Hepatocyte (in vitro differentiated cells): ENCODE measurements around the gene CDCP1. TPM values are rescaled to one million over a fixed set of nuclear protein-coding genes. Genes with fewer than 3 reads are reported as not detected.

Experiments used
- DNase-seq: peaks from one replicate; pipeline ENCODE4 v3.0.0-alpha.2; 2016; ENCODE audit warnings: low spot score
- H2AFZ ChIP-seq: fragments of 200-600 bp; sonication (generic); 2 replicates; pipeline ENCODE4 v1.6.0; 2016; ENCODE audit warnings: antibody characterized with exemption, mild to moderate bottlenecking
- H3K27ac ChIP-seq: fragments of 200-600 bp; sonication (generic); 2 replicates; pipeline ENCODE4 v1.5.1; 2016; ENCODE audit warnings: mild to moderate bottlenecking
- H3K27me3 ChIP-seq: fragments of 200-600 bp; sonication (generic); 2 replicates; pipeline ENCODE4 v1.6.1; 2016
- H3K36me3 ChIP-seq: fragments of 200-600 bp; sonication (generic); replicated peaks from 2 replicates; pipeline ENCODE4 v1.5.1; 2016; ENCODE audit warnings: low read depth; ENCODE audit not compliant: insufficient read depth
- H3K4me1 ChIP-seq: fragments of 200-600 bp; sonication (generic); 2 replicates; pipeline ENCODE4 v1.5.1; 2016; ENCODE audit warnings: mild to moderate bottlenecking, moderate library complexity; ENCODE audit not compliant: insufficient read depth
- H3K4me2 ChIP-seq: fragments of 200-600 bp; sonication (generic); 2 replicates; pipeline ENCODE4 v1.6.0; 2016
- H3K4me3 ChIP-seq: fragments of 200-600 bp; sonication (generic); 2 replicates; pipeline ENCODE4 v1.5.1; 2016; ENCODE audit warnings: mild to moderate bottlenecking
- H3K79me2 ChIP-seq: fragments of 200-600 bp; sonication (generic); 2 replicates; pipeline ENCODE4 v1.6.0; 2017; ENCODE audit warnings: mild to moderate bottlenecking
- H3K9me2 ChIP-seq: fragments of 200-600 bp; sonication (generic); replicated peaks from 2 replicates; pipeline ENCODE4 v1.6.0; 2017; ENCODE audit warnings: mild to moderate bottlenecking; ENCODE audit not compliant: insufficient read depth
- H3K9me3 ChIP-seq: fragments of 200-600 bp; sonication (generic); 2 replicates; pipeline ENCODE4 v1.5.1; 2016; ENCODE audit warnings: low read depth, mild to moderate bottlenecking
- H4K20me1 ChIP-seq: fragments of 200-600 bp; sonication (generic); 2 replicates; pipeline ENCODE4 v1.6.0; 2016; ENCODE audit warnings: mild to moderate bottlenecking; ENCODE audit not compliant: insufficient read depth, poor library complexity, severe bottlenecking
- CTCF ChIP-seq: fragments of 200-600 bp; sonication (generic); IDR thresholded peaks from 2 replicates; pipeline ENCODE4 v1.5.1; 2016; ENCODE audit warnings: antibody characterized with exemption, mild to moderate bottlenecking; ENCODE audit not compliant: poor library complexity
- EZH2 ChIP-seq: fragments of 200-600 bp; sonication (generic); IDR thresholded peaks from 2 replicates; pipeline ENCODE4 v1.6.1; 2016; ENCODE audit warnings: antibody characterized with exemption, mild to moderate bottlenecking, borderline replicate concordance
- EZH2phosphoT487 ChIP-seq: fragments of 200-600 bp; sonication (generic); IDR thresholded peaks from one replicate; pipeline ENCODE4 v1.6.1; 2018; ENCODE audit warnings: antibody characterized with exemption, mild to moderate bottlenecking, low read depth, moderate library complexity; ENCODE audit not compliant: unreplicated experiment, severe bottlenecking
- WGBS: methylation state at CpG from one replicate; pipeline ENCODE4 v1.1.6; 2016; ENCODE audit warnings: low lambda C conversion rate; ENCODE audit errors: missing lambda C conversion rate; 5-methylcytosine and 5-hydroxymethylcytosine counted together
- polyA plus RNA-seq: library from polyadenylated mRNA; unstranded; fragments of >200 nt; fragmentation: Nextera tagmentation; extraction: Ambion mirVana; gene quantifications from 2 replicates; pipeline ENCODE4 v1.2.1, GENCODE V29; 2016
- total RNA-seq: library from RNA; depleted of rRNA; stranded (reverse); fragments of >200 nt; gene quantifications from 2 replicates; pipeline ENCODE4 v1.2.3, GENCODE V29; 2014

Gene CDCP1
- total and polyA plus RNA-seq, 2 experiments from 2014 or later: 4.8 to 7.0 TPM

DNA sequence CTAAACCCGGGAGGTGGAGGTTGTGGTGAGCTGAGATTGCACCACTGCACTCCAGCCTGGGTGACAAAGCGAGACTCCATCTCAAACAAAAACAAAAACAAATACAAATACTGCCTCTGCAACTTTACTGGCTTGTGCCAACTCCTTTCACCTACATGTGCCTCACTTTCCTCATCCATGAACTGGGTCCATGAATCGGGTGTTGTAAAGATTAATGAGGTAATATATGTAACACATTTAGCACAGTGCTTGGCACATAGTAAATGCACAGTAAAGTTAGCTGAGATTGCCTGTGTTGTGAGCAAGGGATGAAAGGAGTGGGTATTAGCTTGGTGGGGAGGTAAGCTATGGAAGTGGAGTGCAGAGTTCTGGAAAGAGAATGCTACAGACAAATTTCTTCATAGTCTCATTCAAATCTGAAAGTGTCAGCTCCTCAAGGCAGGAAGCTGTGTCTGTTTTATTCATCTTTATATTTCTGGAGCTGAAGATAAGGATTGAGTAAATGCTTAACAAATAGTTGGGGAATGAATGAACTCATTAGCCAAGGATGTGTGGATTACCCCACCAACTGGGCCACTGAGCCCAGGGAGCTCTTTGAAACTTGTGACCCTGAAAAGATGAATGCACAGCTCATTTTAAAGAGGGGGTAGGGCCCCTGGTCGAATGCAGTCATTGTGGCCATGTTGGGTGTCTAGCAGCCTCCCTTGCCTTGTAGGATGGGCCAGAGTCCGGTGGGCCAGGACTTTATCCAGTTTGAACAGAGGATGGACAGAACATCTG is 7.7 kb upstream of the CDCP1 start:
- DNase-seq: no peak
- H4K20me1 ChIP-seq: no peaks in the 10 kb centered on the region
- no peak overlapping the region for H3K4me2 ChIP-seq
- WGBS: 57% methylated on average over 5 of the region's 5 CpGs
- no peaks in the 10 kb centered on the region for H3K4me1 ChIP-seq
- no peaks in the 10 kb centered on the region for H3K36me3 ChIP-seq
- H3K9me2 ChIP-seq: no peaks in the 10 kb centered on the region
- H3K9me3 ChIP-seq: peaks cover 5% of the 10 kb centered on the region
- H3K4me3 ChIP-seq: no peak overlapping the region
- H3K27ac ChIP-seq: no peak overlapping the region
- no peak for TF ChIP-seq CTCF
- TF ChIP-seq EZH2phosphoT487: no peak
- TF ChIP-seq EZH2: no peak
- H3K79me2 ChIP-seq: no peaks in the 10 kb centered on the region
- no peak overlapping the region for H2AFZ ChIP-seq
- no peaks in the 10 kb centered on the region for H3K27me3 ChIP-seq

DNA sequence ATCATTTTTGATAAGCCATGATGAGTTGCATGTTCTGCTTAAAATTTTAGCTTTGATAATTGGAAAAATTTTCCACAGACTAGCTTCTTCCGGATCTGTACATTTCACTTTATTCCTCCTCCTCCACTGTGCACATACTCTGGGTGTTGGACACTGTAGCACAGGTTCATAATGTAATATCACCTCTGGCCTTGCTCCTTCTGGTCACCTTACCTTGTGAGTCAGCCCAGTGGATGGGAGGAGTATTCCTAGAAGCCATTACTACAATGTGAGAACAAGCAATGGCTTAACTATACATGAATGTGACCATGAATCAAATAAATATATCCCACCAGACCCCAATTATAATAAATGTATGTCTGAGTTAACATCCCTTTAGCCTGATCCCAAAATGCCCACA is 6.1 kb upstream of the CDCP1 start:
- Histone ChIP-seq H3K27ac (no peak overlapping the region), H3K4me3 (no peak overlapping the region), H3K79me2 (no peaks in the 10 kb centered on the region), H3K9me2 (no peaks in the 10 kb centered on the region), H2AFZ (no peak overlapping the region), H3K27me3 (peaks cover 10% of the 10 kb centered on the region), H3K4me1 (no peaks in the 10 kb centered on the region), H3K36me3 (no peaks in the 10 kb centered on the region), H4K20me1 (no peaks in the 10 kb centered on the region), H3K4me2 (no peak overlapping the region), H3K9me3 (peaks cover 5% of the 10 kb centered on the region)
- no peak for DNase-seq
- TF ChIP-seq EZH2phosphoT487 (no peak), CTCF (no peak), EZH2 (no peak)
- 88% methylated on average over 1 of the region's 1 CpG for WGBS

GRCh38 chr3:45151100-45151499 is 4.9 kb upstream of the CDCP1 start:
- 76% methylated on average over 2 of the region's 2 CpGs for whole genome bisulfite sequencing

More at GRCh38 chr3:45151100-45151499, 4.9 kb upstream of the CDCP1 start:
- TF ChIP-seq CTCF (no peak), EZH2phosphoT487 (no peak), EZH2 (no peak)
- peaks cover 21% of the 10 kb centered on the region for H3K27me3 ChIP-seq
- no peaks in the 10 kb centered on the region for H3K9me2 ChIP-seq
- no peaks in the 10 kb centered on the region for H4K20me1 ChIP-seq
- H3K4me2 ChIP-seq: no peak overlapping the region
- peaks cover 5% of the 10 kb centered on the region for H3K9me3 ChIP-seq
- H2AFZ ChIP-seq: no peak overlapping the region
- DNase-seq: no peak
- no peaks in the 10 kb centered on the region for H3K36me3 ChIP-seq
- H3K27ac ChIP-seq: no peak overlapping the region
- no peaks in the 10 kb centered on the region for H3K4me1 ChIP-seq
- H3K79me2 ChIP-seq: no peaks in the 10 kb centered on the region
- H3K4me3 ChIP-seq: no peak overlapping the region
